HT1080 (cell line): ENCODE measurements around the gene PRMT3. TPM values are rescaled to one million over a fixed set of nuclear protein-coding genes. Genes with fewer than 3 reads are reported as not detected.
"Not testable (repeated sequence)": the region's sequence is repeated elsewhere in the genome, so short reads cannot be mapped to it uniquely, and the experiment has no call there.

Source experiments
- DNase-seq: peaks from one replicate; pipeline ENCODE4 v3.0.0-alpha.2; 2015; ENCODE audit warnings: low read depth
- total RNA-seq: library from RNA; depleted of rRNA; stranded (reverse); fragments of >200 nt; shearing (Covaris generic); gene quantifications from 2 replicates; pipeline ENCODE4 v1.2.3, GENCODE V29; 2014

PRMT3 gene
- total RNA-seq, 1 experiment from 2014 or later: 37.0 TPM

DNA sequence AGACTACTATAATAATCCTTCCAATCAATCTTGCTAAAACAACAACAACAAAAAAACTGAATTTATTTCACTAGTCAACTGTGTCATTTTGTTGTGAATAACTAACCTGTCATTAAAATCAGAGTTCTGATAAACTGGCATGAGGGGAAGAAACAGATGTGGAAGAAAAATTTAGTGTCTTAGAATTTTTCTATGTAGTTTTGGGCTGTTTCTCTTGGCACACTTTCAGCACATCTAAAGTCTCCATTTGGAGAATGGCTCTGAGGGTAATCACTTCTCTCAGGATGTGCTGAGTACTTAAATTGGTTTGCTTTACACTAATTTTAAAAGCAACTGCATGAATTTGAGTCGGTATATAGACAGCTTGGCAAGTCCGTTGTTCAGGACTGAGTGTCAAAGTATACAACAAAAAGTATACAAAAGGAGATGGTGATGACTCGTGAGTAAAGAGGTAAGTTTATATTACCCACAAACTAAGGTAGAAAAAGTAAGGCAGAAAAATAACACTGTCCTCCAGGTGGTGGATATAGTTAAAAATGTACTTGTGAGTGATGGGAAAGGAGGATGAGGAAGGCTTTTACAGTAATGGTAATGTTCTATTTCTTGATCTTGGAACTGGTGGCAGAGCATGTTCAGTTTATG is 13.8 kb upstream of the PRMT3 start:
- no peak for DNase-seq

DNA sequence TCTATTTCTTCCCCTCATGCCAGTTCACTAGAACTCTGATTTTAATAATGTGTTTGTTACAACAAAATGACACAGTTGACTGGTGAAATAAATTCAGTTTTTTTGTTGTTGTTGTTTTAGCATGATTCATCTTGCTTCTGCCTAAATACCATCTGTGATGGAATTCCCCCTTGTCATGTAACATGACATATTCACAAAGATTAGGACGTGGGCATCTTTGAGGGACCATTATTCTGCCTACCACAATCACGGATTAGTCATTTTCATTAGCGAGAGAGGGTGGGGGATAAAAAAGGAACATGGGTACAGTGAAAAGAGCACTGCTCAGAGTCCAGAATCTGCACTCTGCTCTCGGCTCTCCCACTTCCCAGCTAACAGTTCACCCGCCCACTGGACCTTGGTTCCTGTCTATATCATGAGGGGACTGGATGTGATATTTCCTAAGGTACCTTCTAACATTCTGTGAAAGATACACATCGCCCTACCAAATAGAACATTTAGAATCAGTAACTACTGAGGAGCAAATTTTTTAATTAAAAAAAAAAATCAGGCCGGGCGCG is 12.7 kb upstream of the PRMT3 start:
- no peak for DNase-seq

DNA sequence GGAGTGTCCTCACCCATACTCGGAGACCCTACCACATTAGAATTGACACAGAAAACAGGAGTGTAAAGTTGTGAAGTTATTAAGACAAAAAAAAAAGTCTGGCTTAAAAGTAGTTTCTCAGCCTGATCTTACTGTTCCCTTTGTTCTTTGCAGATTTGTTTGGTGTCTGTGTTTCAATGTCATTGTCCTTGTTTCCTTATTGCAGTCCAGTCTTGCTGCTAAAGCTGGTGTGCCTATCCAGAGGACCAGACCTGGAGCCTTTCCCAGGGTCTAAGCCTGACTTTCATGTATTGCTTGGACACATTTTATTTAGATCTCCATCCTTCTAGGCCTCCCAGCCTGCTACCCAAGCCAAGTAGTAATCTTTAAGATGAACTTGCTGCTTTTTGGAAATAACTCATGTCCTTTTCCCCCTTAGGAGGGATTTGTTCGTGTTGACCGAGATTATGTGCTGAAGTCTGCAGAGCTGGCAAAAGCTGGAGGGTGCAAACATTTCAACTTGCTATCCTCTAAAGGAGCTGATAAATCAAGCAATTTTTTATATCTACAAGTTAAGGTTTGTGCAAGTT is 11.3 kb upstream of the PRMT3 start:
- DNase-seq: no peak

DNA sequence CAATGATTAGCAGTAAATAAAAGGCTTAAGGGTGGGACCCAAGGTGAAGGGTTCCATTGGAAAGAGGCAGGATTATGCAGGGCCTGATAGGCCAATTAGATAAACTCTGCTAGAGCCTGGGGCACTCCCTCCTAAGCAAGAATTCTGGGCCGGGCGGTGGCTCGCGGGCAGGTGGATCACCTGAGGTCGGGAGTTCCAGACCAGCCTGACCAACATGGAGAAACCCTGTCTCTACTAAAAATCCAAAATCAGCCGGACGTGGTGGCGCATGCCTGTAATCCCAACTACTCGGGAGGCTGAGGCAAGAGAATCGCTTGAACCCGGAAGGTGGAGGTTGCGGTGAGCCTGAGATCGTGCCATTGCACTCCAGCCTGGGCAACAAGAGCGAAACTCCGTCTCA is 1.5 kb upstream of the PRMT3 start:
- not testable (repeated sequence) for DNase-seq

DNA sequence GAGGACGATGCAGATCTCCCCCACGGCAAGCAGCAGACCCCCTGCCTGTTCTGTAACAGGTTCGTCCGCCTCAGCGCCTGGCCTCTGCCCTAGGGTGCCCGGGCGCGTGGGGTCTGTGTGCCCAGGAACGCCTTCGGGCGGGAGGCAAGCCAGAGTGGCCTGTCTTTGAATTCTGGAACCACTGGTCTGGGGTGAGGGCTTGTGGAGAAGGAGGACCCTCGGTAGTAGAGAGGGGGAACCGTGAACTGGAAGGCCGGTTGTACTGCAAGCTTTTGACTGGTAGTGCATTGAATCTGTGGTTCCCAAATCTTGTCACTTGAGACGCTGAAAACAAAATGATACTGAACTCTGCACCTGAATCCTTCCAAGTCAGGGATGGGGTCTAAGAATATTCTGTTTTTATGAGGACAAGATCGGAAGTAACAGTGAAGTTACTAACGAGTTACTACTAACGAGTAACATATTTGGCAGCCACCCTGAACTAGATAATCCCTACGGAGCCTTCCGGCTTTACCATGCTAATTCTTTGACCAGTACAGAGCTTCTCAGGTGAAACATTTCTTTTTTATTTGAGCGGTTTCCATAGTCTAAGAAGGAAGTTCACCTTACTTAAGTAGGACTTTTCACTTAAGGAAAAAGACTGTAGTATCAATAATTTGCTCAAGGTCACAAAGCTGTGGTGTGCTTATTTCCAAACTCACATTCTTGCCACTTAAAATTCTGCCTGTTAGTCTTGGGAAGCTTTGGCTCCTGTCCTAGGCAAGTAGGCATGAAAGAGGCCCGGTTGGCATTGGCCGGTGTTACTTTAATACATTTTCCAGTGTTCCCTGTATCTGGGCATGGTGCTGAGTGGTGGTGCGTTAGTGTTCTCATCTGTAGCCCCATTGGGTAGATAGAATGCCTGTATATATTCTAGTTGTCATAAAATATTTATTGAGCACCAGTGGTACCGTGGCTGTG is 860 bp downstream of the PRMT3 start:
- peak; percentile 7 for DNase-seq

DNA sequence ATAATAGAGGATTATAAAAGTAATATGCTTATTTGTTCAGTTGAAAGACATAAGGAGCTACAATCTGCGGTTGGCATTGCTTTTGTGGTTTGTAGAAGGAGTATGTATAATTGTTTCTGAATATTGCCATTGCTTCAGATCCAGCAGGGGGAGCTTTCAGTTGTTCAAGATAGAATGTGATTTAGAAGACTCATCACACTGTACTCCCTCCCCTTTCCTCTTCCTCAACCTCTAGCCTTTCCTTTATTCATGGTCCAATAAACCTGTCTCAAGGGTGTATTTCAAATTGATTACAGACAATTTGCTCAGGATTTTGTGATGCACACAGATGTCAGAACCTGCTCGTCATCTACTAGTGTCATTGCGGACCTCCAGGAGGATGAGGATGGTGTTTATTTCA is 9.8 kb downstream of the PRMT3 start:
- peak; percentile 65 for DNase-seq

DNA sequence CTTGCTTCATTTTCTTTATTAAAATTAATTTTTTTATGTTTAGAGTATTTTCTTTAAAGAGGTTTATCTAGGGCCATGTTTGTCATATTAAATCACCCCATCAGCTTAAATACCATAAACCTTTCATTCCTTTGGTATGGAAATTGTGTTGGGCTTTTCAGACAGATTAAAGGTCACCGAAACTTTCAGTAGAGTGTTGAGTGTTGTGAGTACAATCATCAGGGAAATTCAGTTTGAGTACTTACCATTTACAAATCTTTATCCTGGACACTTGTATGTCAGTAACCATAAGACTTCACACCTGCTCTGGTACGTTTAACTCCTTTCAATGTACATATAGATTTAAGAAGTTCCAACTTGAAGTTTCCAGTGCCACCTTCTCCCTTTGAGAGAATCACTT is 12.0 kb downstream of the PRMT3 start:
- DNase-seq: no peak

DNA sequence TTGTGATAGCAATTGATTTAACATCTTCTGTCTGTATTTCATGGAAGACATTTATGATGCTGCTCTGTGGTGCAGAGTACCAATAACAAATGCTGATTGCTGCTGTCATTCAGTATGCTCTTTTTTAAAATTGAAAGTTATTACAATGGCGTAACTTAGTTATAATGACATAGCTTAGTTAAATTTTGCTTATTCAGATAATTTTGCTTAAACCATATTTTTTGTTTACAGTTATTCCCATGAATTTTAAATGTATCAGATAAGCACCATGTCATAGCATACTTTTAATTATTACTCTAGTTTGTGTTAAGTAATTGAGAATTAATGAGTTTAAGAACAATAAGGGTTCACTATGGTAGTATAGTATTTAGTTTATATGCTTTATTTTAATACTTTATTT is 15.5 kb downstream of the PRMT3 start:
- no peak for DNase-seq

DNA sequence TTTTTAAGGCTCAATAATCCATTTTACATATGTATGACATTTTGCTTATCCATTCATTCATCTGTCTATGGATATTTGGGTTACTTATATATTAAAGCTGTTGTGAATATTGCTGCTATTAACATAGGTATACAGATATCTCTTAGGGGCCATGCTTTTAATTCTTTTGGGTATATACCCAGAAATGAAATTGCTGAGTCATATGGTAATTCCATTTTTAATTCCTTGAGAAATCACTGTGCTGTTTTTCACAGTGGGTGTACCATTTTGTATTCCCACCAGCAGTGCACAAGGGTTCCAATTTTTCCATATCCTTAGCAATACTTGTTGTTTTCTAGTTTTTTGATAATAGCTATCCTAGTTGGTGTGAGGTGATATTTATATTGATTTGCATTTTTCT is 19.0 kb downstream of the PRMT3 start:
- no peak for DNase-seq

DNA sequence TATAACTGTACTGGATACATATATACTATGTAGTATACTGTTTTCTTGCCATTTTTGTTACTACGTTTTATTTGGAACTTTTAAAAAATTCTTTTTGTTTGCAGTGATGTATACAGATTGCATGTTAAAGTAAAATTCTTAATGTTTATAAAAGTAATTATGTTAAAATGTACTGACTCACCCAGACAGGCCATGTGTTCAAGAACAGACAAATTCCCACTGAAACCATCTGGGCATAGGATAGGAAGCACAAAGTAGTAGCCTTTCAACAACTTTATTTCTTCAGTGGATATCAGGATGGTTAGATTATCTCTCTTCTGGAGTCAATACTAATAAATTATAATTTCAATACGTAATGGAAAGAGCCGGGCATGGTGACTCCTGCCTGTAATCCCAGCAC is 19.8 kb downstream of the PRMT3 start:
- no peak for DNase-seq

DNA sequence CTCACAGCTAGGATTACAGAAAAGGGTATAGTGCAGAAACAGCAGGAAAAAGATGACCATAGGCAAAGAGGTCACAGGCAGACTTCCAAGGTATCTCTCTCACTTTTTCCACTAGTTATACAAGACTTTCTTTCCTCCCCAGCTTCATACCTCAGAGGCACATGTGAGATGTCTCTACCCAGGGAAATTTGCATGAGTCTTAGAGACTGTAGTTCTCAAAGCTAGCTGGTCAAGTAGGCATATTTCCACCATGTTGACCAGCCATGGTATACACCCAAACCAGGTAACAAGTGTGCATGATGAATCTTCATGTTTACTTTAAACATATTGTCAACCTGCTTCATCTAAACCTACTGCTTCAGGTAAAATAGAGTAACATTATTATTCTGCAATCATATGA is 27.9 kb downstream of the PRMT3 start:
- no peak for DNase-seq

DNA sequence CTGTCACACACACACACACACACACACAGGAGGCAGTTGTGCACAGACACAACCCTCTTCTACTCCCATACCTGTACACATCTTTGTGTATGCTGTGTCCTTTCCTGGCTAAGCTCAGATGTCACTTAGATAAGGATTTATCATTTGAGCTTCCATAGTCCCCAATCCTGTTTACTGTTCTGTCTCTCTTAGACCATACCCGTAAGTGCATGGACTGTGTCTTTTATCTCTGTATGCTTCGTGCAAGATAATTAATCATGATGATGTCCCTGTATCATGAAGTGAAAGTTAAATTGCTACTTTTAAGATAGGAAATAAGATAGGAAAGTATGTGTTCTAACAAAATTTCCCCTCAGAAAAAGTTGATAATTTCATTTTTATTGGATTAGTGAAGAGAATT is 30.3 kb downstream of the PRMT3 start:
- DNase-seq: no peak

DNA sequence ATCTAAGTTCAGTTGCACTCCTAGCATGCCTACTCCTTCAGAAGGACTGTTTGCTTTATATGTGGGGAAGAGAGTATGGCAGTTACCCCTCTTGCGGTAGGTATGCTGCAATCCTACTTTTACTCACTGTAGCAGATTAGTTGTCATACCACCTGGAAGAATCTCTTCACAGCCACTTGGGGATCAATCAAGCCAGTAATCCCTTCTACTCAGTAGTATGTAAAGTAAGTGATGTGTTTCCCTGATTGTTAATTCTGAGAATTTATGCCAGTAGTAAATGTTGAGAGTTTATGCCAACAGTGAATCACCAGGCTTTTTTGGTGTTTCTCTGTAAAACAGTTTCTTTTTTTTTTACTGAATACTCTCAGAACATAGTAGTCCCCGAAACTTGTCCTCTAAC is 34.4 kb downstream of the PRMT3 start:
- DNase-seq: no peak

DNA sequence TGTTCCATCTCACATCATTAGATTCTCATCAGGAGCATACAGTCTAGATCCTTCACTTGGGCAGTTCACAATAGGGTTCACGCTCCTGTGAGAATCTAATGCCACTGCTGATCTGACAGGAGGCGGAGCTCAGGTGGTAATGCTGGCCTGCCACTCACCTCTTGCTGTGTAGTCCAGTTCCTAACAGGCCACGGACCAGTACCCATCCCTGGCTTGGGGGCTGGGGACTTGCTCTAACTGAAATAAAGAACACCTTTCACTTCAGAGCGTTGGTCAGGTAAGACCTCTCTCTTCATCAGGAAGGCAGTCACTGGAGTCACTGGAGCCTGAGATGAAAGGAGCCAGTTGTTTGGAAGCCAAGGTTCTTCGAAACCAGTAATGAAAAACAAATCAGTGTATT is 41.7 kb downstream of the PRMT3 start:
- no peak for DNase-seq

DNA sequence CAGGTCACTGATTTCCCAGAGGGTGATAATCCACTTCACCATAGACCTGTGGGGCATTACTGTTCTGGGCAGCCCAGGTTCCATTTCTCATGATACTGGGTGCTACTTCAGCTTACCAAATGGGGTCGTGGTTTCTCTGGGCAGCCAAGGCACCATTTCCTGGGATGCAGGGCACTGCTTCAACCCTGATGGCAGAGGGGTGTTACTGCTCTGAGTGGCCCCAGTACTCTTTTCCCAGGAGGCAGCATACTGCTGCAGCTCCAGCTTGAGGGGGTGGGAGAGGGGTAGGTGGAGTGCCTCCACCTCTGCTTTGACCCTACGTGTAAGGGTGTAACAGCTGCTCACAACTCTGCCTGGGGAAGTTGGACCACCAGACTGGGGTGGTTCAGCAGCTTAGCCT is 51.1 kb downstream of the PRMT3 start:
- no peak for DNase-seq

DNA sequence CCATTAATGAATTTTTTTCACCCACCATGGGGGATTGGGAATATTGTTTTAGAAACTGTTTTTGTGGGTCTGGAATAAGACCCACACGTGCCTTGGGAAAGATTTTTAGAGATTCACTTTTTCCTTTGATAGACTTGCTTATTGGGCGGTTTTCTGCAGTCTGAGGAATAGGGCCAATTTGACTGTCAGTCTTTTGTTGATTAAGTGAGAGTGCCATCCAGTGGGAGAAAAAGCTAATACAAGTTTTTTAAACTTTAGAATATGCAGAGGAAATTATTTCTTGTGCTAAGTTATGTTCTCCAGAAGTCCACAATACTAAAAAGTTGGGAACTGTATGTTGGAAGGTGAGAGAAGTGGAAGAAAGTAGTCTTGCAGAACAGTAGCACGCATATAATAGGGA is 56.1 kb downstream of the PRMT3 start:
- peak; percentile 30 for DNase-seq

DNA sequence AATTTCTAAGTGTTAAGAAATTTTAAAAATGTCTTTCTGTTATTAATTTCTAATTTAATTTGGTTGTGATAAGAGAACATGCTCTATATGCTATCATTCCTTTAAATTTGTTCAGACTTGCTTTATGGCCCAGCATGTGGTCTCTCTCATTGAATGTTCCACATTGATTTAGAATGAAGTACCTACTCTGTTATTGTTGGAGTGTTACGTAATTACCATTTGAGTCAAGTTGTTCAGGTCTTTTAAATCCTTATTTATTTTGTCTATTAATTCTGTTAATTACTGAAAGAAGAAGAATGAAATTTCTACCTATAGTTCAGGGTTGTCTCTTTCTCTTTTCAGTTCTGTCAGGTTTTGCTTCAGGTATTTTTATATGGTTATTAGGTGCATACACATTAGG is 57.0 kb downstream of the PRMT3 start:
- no peak for DNase-seq

DNA sequence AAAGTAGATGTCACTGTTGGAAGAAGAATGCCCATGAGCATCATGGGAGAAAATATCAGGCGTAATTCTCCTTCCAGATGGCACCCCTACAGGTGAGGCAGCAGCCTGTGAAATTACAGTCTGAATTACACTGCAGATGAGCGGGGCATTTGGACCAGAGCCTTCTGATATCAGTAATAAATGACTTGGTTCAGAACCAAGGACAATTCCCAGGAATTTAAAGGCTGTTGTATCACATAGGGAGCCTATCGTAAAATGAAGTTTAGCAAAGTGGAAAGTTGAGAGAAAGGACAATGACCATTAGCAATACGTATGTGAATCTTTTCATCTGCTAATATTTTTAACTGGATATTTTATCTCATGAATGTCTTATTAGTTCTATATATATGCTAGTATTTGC is 61.3 kb downstream of the PRMT3 start:
- no peak for DNase-seq

DNA sequence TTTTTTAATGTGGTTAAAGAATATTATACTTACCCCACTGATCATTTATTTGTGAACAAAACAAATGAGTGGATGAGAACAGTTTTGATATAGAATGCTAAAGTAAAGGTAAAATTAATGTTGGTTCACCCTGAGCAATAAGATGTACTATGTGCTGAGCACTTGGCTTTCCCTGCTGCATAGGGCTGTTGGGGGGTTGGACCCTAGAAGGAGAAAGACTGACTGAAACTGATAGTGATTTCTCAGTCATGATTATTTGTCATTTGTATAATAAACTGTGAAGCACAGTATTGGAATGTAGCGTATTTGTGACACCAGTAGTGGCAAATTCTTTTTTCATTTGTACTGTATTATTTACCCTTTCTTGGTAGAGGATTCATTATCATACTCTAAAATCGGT is 63.3 kb downstream of the PRMT3 start:
- no peak for DNase-seq

DNA sequence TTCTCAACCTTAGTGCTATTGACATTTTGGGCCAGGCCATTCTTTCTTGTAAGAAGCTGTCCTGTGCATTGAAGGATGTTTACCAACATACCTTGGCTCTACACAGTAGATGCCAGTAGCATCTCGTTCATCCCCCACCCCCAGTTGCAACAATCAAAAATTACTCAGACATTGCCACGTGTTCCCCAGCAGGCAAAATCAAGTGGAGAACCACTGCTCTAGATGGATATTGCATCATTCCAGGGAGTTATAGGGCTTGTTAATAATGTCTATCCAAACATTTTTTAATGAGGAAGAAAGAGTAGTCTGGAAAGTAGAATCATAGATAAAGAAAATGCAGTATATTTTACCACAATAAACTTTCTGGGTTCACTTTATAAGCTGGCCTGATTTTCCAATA is 64.1 kb downstream of the PRMT3 start:
- no peak for DNase-seq

DNA sequence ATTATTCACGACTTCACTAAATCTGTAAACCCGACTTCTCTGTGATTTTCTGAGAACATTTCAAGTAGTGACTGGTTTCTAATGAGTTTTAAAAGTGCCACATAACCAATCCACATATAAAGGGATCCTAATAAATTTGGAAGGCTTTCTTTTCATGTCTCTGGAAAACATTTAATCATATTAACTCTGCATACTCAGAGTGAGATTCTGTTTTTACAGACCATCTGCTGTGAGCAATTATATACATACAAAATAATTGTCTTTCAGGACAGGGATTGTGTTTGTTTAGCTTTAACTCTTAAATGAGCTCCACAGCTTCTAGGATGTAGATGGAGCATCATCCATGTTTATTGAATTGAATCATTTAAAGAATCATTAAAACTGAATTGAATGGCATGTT is 65.1 kb downstream of the PRMT3 start:
- no peak for DNase-seq

DNA sequence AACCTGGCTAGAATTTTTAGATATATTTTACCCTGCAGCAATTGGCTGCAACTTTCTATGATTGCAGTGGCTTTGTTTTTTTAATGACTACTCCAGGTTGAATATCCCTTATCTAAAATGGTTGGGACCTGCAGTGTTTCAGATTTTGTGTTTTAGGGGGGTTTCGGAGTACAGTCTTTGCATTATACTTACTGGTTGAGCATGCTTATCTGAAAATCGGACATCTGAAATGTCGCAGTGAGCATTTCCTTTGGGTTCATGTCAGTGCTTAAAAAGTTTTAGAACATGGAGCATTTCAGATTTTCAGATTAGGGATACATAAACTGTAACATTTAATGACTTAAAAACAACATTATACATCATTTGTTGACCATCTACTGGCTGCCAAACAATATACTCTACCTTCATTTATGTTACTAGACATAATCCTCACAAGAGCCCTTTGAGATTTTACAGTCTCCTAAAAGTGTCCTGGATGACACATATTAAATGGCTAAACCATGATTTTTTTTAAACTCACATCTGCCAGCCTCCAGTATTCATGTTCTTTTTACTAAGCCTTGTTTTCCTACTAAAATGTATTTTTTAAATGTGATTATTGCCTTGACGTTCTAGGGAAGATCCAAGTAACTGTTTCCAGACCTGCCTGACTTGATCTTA is 66.3 kb downstream of the PRMT3 start:
- no peak for DNase-seq
